K562 (cell line): ENCODE results near the gene WLS. TPM values are rescaled to one million over a fixed set of nuclear protein-coding genes. Genes with fewer than 3 reads are reported as not detected.

Source experiments
- ATAC-seq: fragments of 200-7000 bp; cut with Tn5 transposase; 3 replicates; pipeline ENCODE4 v1.9.1; 2020; ENCODE audit warnings: moderate library complexity
- BruUV-seq: library from RNA; stranded (reverse); fragments of 400-500 nt; replicated peaks from 2 replicates; lab custom pipeline; 2021; lab: Mats Ljungman, UMichigan
- CTCF ChIA-PET: fragments of 300-600 bp; formaldehyde crosslinking; extraction: SDS; loops from one replicate; lab custom pipeline; 2021; ENCODE audit warnings: low intra/inter-chr PET ratio; lab: Yijun Ruan, JAX
- POLR2A ChIA-PET: fragments of 300-600, 350-650 bp; sonication (Branson Sonifier 250); formaldehyde crosslinking; extraction: SDS; loops from one replicate; lab custom pipeline; 2021; ENCODE audit warnings: antibody characterized with exemption, inconsistent platforms; lab: Yijun Ruan, JAX
- DNase-seq, 4 experiments: peaks; one replicate each; pipeline versions ENCODE4 v3.0.0 to v3.0.0-alpha.2; 2011 to 2018; ENCODE audit warnings: low spot score in 3 of 4, mixed read lengths in 3 of 4; ENCODE audit errors: extremely low read depth in 1 of 4
- FAIRE-seq: peaks from 2 replicates; lab custom pipeline; 2011; peaks lifted over from hg19 to GRCh38; lab: Jason Lieb, UNC
- H2AFZ ChIP-seq: 2 replicates; pipeline ENCODE4 v1.6.0; 2011; ENCODE audit warnings: low read depth, low read length, control low read depth, inconsistent platforms
- H3K27ac ChIP-seq: fragments of 200-600 bp; 3 replicates; pipeline ENCODE4 v1.8.0; 2011; ENCODE audit warnings: low read depth, mild to moderate bottlenecking, control low read depth, inconsistent platforms, low read length, moderate library complexity, mixed read lengths; ENCODE audit errors: extremely low read depth
- H3K27me3 ChIP-seq, 2 experiments: fragments of 300-600 bp in 1 of 2; 2 replicates in 1 of 2; 3 replicates in 1 of 2; pipeline versions ENCODE4 v1.6.0 to v1.8.0; 2011; ENCODE audit warnings: inconsistent platforms in 2 of 2, low read length in 2 of 2, mild to moderate bottlenecking in 1 of 2, mixed read lengths in 1 of 2, moderate library complexity in 1 of 2; ENCODE audit not compliant: control insufficient read depth in 2 of 2, insufficient read depth in 2 of 2
- H3K36me3 ChIP-seq: fragments of 300-600 bp; 3 replicates; pipeline ENCODE4 v1.8.0; 2011; ENCODE audit warnings: mild to moderate bottlenecking, low read length, inconsistent platforms; ENCODE audit not compliant: control insufficient read depth, insufficient read depth
- H3K4me1 ChIP-seq, 2 experiments: fragments of 200-600 bp in 1 of 2; replicated peaks in 1 of 2; 2 replicates in 1 of 2; 3 replicates in 1 of 2; pipeline versions ENCODE4 v1.5.1 to v1.8.0; 2011; ENCODE audit warnings: inconsistent platforms in 2 of 2, low read length in 2 of 2, mild to moderate bottlenecking in 1 of 2, mixed read lengths in 1 of 2, moderate library complexity in 1 of 2; ENCODE audit not compliant: control insufficient read depth in 2 of 2, insufficient read depth in 2 of 2
- H3K4me2 ChIP-seq: 2 replicates; pipeline ENCODE4 v1.6.1; 2011; ENCODE audit warnings: low read length, control low read depth, inconsistent platforms, mixed read lengths; ENCODE audit not compliant: insufficient read depth
- H3K4me3 ChIP-seq: fragments of 200-600 bp; sonication (generic), shearing (Covaris generic); 2 replicates; pipeline ENCODE4 v1.5.1; 2016; ENCODE audit warnings: control low read depth, inconsistent platforms
- H3K79me2 ChIP-seq: fragments of 200-600 bp; 3 replicates; pipeline ENCODE4 v1.8.0; 2011; ENCODE audit warnings: low read length, inconsistent platforms; ENCODE audit not compliant: control insufficient read depth, insufficient read depth
- H3K9ac ChIP-seq, 2 experiments: 2 replicates each; pipeline versions ENCODE4 v1.6.0 to v1.6.1; 2011; ENCODE audit warnings: low read depth in 2 of 2, low read length in 2 of 2, control low read depth in 1 of 2, inconsistent platforms in 1 of 2, mild to moderate bottlenecking in 1 of 2, mixed read lengths in 1 of 2; ENCODE audit not compliant: insufficient read depth in 1 of 2
- H3K9me1 ChIP-seq: one replicate; pipeline ENCODE4 v1.6.0; 2011; ENCODE audit warnings: inconsistent platforms, mild to moderate bottlenecking, low read length, moderate library complexity; ENCODE audit not compliant: control insufficient read depth, insufficient read depth
- H3K9me3 ChIP-seq: replicated peaks from 2 replicates; pipeline ENCODE4 v1.5.1; 2011; ENCODE audit warnings: low read depth, low read length, inconsistent platforms; ENCODE audit not compliant: control insufficient read depth, insufficient read depth
- H4K20me1 ChIP-seq: replicated peaks from 2 replicates; pipeline ENCODE4 v1.6.1; 2011; ENCODE audit warnings: low read length, inconsistent platforms, mixed read lengths; ENCODE audit not compliant: control insufficient read depth, insufficient read depth
- C11orf30 ChIP-seq: fragments of 450-650 bp; IDR thresholded peaks from 2 replicates; pipeline ENCODE4 v1.6.1; 2016; ENCODE audit warnings: low read depth, mild to moderate bottlenecking
- FOSL1 ChIP-seq: fragments of 200-800 bp; sonication (Bioruptor generic); conservative IDR thresholded peaks from 2 replicates; pipeline ENCODE4 v1.6.1; 2016; ENCODE audit warnings: missing genetic modification characterization, missing compliant biosample characterization
- GABPB1 ChIP-seq: sonication (generic); formaldehyde crosslinking; IDR thresholded peaks from 2 replicates; pipeline ENCODE4 v1.8.0; 2022; ENCODE audit warnings: mild to moderate bottlenecking, missing genetic modification reagents
- MAFF ChIP-seq: IDR thresholded peaks from 2 replicates; pipeline ENCODE4 v1.6.1; 2012; ENCODE audit warnings: low read length, improper control_type of control experiment
- MAFG ChIP-seq: fragments of 450-650 bp; conservative IDR thresholded peaks from 2 replicates; pipeline ENCODE4 v1.6.1; 2016; ENCODE audit warnings: missing genetic modification characterization, missing compliant biosample characterization
- MYC ChIP-seq, 2 experiments: fragments of 250-450 bp in 1 of 2; sonication (Bioruptor Pico) in 1 of 2; IDR thresholded peaks; 2 replicates each; pipeline versions ENCODE4 v1.5.1 to v1.6.1; 2012 to 2021; ENCODE audit warnings: low read depth in 2 of 2, borderline replicate concordance in 1 of 2, improper control_type of control experiment in 1 of 2, low read length in 1 of 2, mild to moderate bottlenecking in 1 of 2, moderate library complexity in 1 of 2
- NCOA2 ChIP-seq, 2 experiments: fragments of 450-650 bp; IDR thresholded peaks; 2 replicates each; pipeline ENCODE4 v1.6.1; 2018; ENCODE audit warnings: mild to moderate bottlenecking in 2 of 2, moderate library complexity in 1 of 2; ENCODE audit not compliant: partially characterized antibody in 2 of 2
- ZNF316 ChIP-seq: fragments of 450-650 bp; IDR thresholded peaks from 2 replicates; pipeline ENCODE4 v1.6.1; 2016
- WGBS: fragments of 100-300 bp; shearing (Covaris generic); methylation state at CpG from one replicate; pipeline ENCODE4 v1.1.6; 2016; ENCODE audit warnings: low coverage, mixed read lengths; ENCODE audit not compliant: insufficient coverage; ENCODE audit errors: missing lambda C conversion rate; 5-methylcytosine and 5-hydroxymethylcytosine counted together
- in situ Hi-C: fragments of 300-500 bp; cut with MboI; formaldehyde crosslinking; loops from 4 replicates; pipeline ENCODE4 v1.15.0; 2018; ENCODE audit warnings: inconsistent platforms, mixed read lengths
- intact Hi-C: fragments of 100-400 bp; cut with micrococcal nuclease; formaldehyde crosslinking; loops from 2 replicates; pipeline ENCODE4 v1.14.2; 2022
- polyA plus RNA-seq, 8 experiments: library from polyadenylated mRNA; depleted of rRNA in 4 of 8; stranded (reverse) in 5 of 8; unstranded in 3 of 8; fragments of >200 nt; fragmentation: Nextera tagmentation in 2 of 8; fragmentation: Illumina TruSeq in 1 of 8; extraction: Ambion mirVana in 2 of 8; extraction: Trizol in 1 of 8; gene quantifications; 2 replicates each; pipeline versions ENCODE4 v1.2.1 to v1.2.3, GENCODE V29; 2011 to 2014; ENCODE audit warnings: inconsistent platforms in 1 of 8, missing spikeins in 1 of 8
- total RNA-seq, 7 experiments: library from RNA; depleted of rRNA in 6 of 7; stranded (reverse); fragments of >200 nt in 6 of 7; fragmentation: Illumina TruSeq in 2 of 7; extraction: Trizol in 2 of 7; gene quantifications; 2 replicates each; pipeline versions ENCODE4 v1.2.1 to v1.2.3, GENCODE V29; 2011 to 2021; ENCODE audit warnings: low replicate concordance in 1 of 7

Gene WLS
- total and polyA plus RNA-seq, 9 of the 15 experiments (the other 6 are each of a cell fraction or from before 2014, with no cell fraction given): 0.47 TPM; not detected in 8

DNA sequence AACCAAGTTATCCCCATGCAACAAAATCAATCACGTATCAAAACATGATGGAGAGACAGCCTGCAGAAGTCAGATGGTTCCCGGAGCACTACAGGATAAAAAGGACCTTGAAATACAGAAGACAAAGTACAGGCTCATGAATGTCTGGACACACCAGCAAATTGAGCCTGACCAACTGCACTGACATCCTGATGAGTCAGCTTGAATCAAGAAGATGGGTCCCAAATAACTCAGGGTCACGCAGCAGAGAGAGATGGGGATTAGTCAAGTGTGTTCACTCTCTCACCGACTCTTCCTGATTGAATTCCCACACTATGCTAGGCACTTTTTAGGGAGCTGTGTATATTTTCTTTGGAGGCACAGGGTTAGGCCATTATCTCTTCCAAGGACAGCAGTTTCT, 110.8 kb downstream of the WLS start:
- Histone ChIP-seq H3K27ac (no peak overlapping the region), H3K4me1 (no peaks in the 10 kb centered on the region), H4K20me1 (no peaks in the 10 kb centered on the region), H3K9ac (no peak overlapping the region), H2AFZ (no peak overlapping the region), H3K4me2 (no peak overlapping the region), H3K4me3 (no peak overlapping the region), H3K9me1 (no peaks in the 10 kb centered on the region), H3K79me2 (no peaks in the 10 kb centered on the region), H3K9me3 (no peaks in the 10 kb centered on the region), H3K27me3 (peaks cover 0 to 9% of the 10 kb centered on the region in 2 experiments; a peak in 1 of 5 replicates), H3K36me3 (no peaks in the 10 kb centered on the region)
- FAIRE-seq (no peak), DNase-seq (no peak), ATAC-seq (no peak)
- 0% methylated on average over 4 of the region's 4 CpGs for WGBS
- POLR2A ChIA-PET: no interaction called here
- TF ChIP-seq MAFG (tag) (peak; percentile 47; the same call in 1 of the 2 replicates), NCOA2 (IDR thresholded peaks at IDR 0.05; ENCODE audit: partially characterized antibody in 2 of 2) (no peak), C11orf30 (peak; percentile 39; the same call in 1 of the 2 replicates), MAFF (peak; percentile 20; the same call in 1 of the 2 replicates), ZNF316 (peak; percentile 50), MYC (IDR thresholded peaks at IDR 0.05; ENCODE audit: low read depth, low read length) (no peak), MYC (CRISPR knock-in tag; IDR thresholded peaks at IDR 0.05; ENCODE audit: borderline replicate concordance, low read depth) (no peak), FOSL1 (tag) (no peak), GABPB1 (no peak)
- intact Hi-C loops: loop anchor here (5.0 kb wide), 1 partner anchor 321 kb away; no protein-coding TSS in a partner anchor
- no TSS peak for BruUV-seq
- in situ Hi-C loops: loop anchor here (5.0 to 25.0 kb wide), 3 partner anchors 221 to 1616 kb away; no protein-coding TSS in a partner anchor
- CTCF ChIA-PET: no interaction called here
